H9 (cell line): ENCODE results near the gene TCTA. TPM values are rescaled to one million over a fixed set of nuclear protein-coding genes. Genes with fewer than 3 reads are reported as not detected.

Source experiments
- DNase-seq: peaks from one replicate; pipeline ENCODE4 v3.0.0-alpha.2; 2017
- H2AFZ ChIP-seq: one replicate; pipeline ENCODE4 v1.6.1; 2013; ENCODE audit warnings: mild to moderate bottlenecking, low read length, control low read depth, moderate library complexity
- H2AK5ac ChIP-seq: 2 replicates; pipeline ENCODE4 v1.6.1; 2013; ENCODE audit warnings: low read length, control low read depth, mixed read lengths; ENCODE audit not compliant: insufficient read length
- H2BK120ac ChIP-seq: one replicate; pipeline ENCODE4 v1.6.1; 2013; ENCODE audit warnings: low read depth, mild to moderate bottlenecking, low read length, control low read depth, inconsistent platforms; ENCODE audit not compliant: poor library complexity, severe bottlenecking
- H2BK12ac ChIP-seq: 2 replicates; pipeline ENCODE4 v1.6.1; 2013; ENCODE audit warnings: low read length, control low read depth, mixed read lengths, low read depth; ENCODE audit not compliant: insufficient read length
- H2BK15ac ChIP-seq: 2 replicates; pipeline ENCODE4 v1.6.1; 2013; ENCODE audit warnings: low read depth, low read length, control low read depth
- H2BK20ac ChIP-seq: one replicate; pipeline ENCODE4 v1.6.1; 2013; ENCODE audit warnings: low read depth, mild to moderate bottlenecking, low read length, control low read depth, inconsistent platforms; ENCODE audit not compliant: poor library complexity, severe bottlenecking
- H2BK5ac ChIP-seq: 2 replicates; pipeline ENCODE4 v1.6.1; 2013; ENCODE audit warnings: low read length, control low read depth, mixed read lengths; ENCODE audit not compliant: insufficient read length
- H3K14ac ChIP-seq: 2 replicates; pipeline ENCODE4 v1.6.1; 2013; ENCODE audit warnings: low read length, control low read depth; ENCODE audit not compliant: insufficient read depth
- H3K18ac ChIP-seq: 2 replicates; pipeline ENCODE4 v1.6.1; 2013; ENCODE audit warnings: low read depth, mild to moderate bottlenecking, mixed read lengths, low read length, control low read depth; ENCODE audit not compliant: insufficient read length
- H3K23ac ChIP-seq: 2 replicates; pipeline ENCODE4 v1.6.1; 2013; ENCODE audit warnings: low read length, control low read depth, mixed read lengths, low read depth; ENCODE audit not compliant: insufficient read length
- H3K23me2 ChIP-seq: 2 replicates; pipeline ENCODE4 v1.6.1; 2013; ENCODE audit warnings: low read depth, mild to moderate bottlenecking, mixed read lengths, low read length, control low read depth; ENCODE audit not compliant: insufficient read length, poor library complexity, severe bottlenecking
- H3K27ac ChIP-seq: 2 replicates; pipeline ENCODE4 v1.5.1; 2013; ENCODE audit warnings: low read length, control low read depth, mixed read lengths, low read depth; ENCODE audit not compliant: insufficient read length
- H3K27me3 ChIP-seq: 2 replicates; pipeline ENCODE4 v1.6.1; 2013; ENCODE audit warnings: low read length, control low read depth, inconsistent platforms; ENCODE audit not compliant: insufficient read depth
- H3K4ac ChIP-seq: 2 replicates; pipeline ENCODE4 v1.6.1; 2013; ENCODE audit warnings: low read depth, mild to moderate bottlenecking, control low read depth, inconsistent platforms, low read length, moderate library complexity
- H3K4me1 ChIP-seq: 2 replicates; pipeline ENCODE4 v1.6.1; 2013; ENCODE audit warnings: low read length, control low read depth, inconsistent platforms; ENCODE audit not compliant: insufficient read depth
- H3K4me2 ChIP-seq: 2 replicates; pipeline ENCODE4 v1.6.1; 2013; ENCODE audit warnings: low read length, control low read depth, mixed read lengths; ENCODE audit not compliant: insufficient read length, insufficient read depth
- H3K56ac ChIP-seq: 2 replicates; pipeline ENCODE4 v1.6.1; 2013; ENCODE audit warnings: low read depth, mild to moderate bottlenecking, mixed read lengths, low read length, control low read depth; ENCODE audit not compliant: insufficient read length
- H3K79me1 ChIP-seq: 2 replicates; pipeline ENCODE4 v1.6.1; 2013; ENCODE audit warnings: low read depth, mild to moderate bottlenecking, moderate library complexity, low read length, control low read depth, inconsistent platforms; ENCODE audit not compliant: insufficient read depth, poor library complexity, severe bottlenecking
- H3K79me2 ChIP-seq: 2 replicates; pipeline ENCODE4 v1.6.1; 2013; ENCODE audit warnings: low read length, control low read depth, inconsistent platforms; ENCODE audit not compliant: insufficient read depth
- H3K9ac ChIP-seq: 2 replicates; pipeline ENCODE4 v1.6.1; 2013; ENCODE audit warnings: low read length, control low read depth, mixed read lengths; ENCODE audit not compliant: insufficient read length; ENCODE audit errors: extremely low read depth
- H3K9me3 ChIP-seq: one replicate; pipeline ENCODE4 v1.6.1; 2013; ENCODE audit warnings: low read depth, low read length, inconsistent platforms; ENCODE audit not compliant: control insufficient read depth
- H3T11ph ChIP-seq: one replicate; pipeline ENCODE4 v1.6.1; 2013; ENCODE audit warnings: mild to moderate bottlenecking, low read length, control low read depth, inconsistent platforms
- H4K20me1 ChIP-seq: one replicate; pipeline ENCODE4 v1.6.1; 2013; ENCODE audit not compliant: control insufficient read depth, insufficient read length, insufficient read depth
- H4K5ac ChIP-seq: 2 replicates; pipeline ENCODE4 v1.6.1; 2013; ENCODE audit warnings: low read depth, mild to moderate bottlenecking, mixed read lengths, low read length, control low read depth; ENCODE audit not compliant: insufficient read length
- H4K8ac ChIP-seq: replicated peaks from 2 replicates; pipeline ENCODE4 v1.6.1; 2013; ENCODE audit warnings: low read length, control low read depth, mixed read lengths, low read depth; ENCODE audit not compliant: insufficient read length
- H4K91ac ChIP-seq: 2 replicates; pipeline ENCODE4 v1.6.1; 2013; ENCODE audit warnings: low read depth, mild to moderate bottlenecking, moderate library complexity, mixed read lengths, low read length, control low read depth; ENCODE audit not compliant: insufficient read length
- H3K27ac Mint-ChIP-seq, 3 experiments: 2 replicates in 2 of 3; 3 replicates in 1 of 3; pipeline ENCODE4 v1.8.0; 2020 to 2021; ENCODE audit warnings: mixed read lengths in 3 of 3, mild to moderate bottlenecking in 1 of 3, moderate library complexity in 1 of 3
- H3K27me3 Mint-ChIP-seq: 2 replicates; pipeline ENCODE4 v1.8.0; 2021; ENCODE audit warnings: low read depth, mild to moderate bottlenecking, moderate library complexity, mixed read lengths
- H3K36me3 Mint-ChIP-seq, 3 experiments: 2 replicates in 2 of 3; 3 replicates in 1 of 3; pipeline ENCODE4 v1.8.0; 2020 to 2021; ENCODE audit warnings: low read depth in 3 of 3, mixed read lengths in 3 of 3; ENCODE audit not compliant: insufficient read depth in 1 of 3
- H3K4me1 Mint-ChIP-seq, 2 experiments: 2 replicates each; pipeline ENCODE4 v1.8.0; 2020; ENCODE audit warnings: mixed read lengths in 2 of 2
- H3K4me3 Mint-ChIP-seq, 2 experiments: 2 replicates in 1 of 2; 3 replicates in 1 of 2; pipeline ENCODE4 v1.8.0; 2020 to 2021; ENCODE audit warnings: mild to moderate bottlenecking in 2 of 2, mixed read lengths in 2 of 2, moderate library complexity in 1 of 2
- H3K9me3 Mint-ChIP-seq, 2 experiments: 2 replicates in 1 of 2; 3 replicates in 1 of 2; pipeline ENCODE4 v1.8.0; 2020; ENCODE audit warnings: mild to moderate bottlenecking in 2 of 2, mixed read lengths in 2 of 2, moderate library complexity in 1 of 2
- CTCF ChIP-seq: fragments of 200-600 bp; sonication (generic); conservative IDR thresholded peaks from 3 replicates; pipeline ENCODE4 v1.8.0; 2021; ENCODE audit warnings: antibody characterized with exemption, mild to moderate bottlenecking
- WGBS: extraction: QIAGEN DNeasy Blood & Tissue Kit; methylation state at CpG from one replicate; pipeline ENCODE4 v1.1.7; 2013; ENCODE audit warnings: missing lambda C conversion rate, low lambda C conversion rate, mixed read lengths; ENCODE audit not compliant: insufficient read length; ENCODE audit errors: extremely low coverage; 5-methylcytosine and 5-hydroxymethylcytosine counted together
- total RNA-seq: library from RNA; stranded (reverse); gene quantifications from 2 replicates; pipeline ENCODE4 v1.2.1, GENCODE V29; 2021

The TCTA gene
- total RNA-seq, 1 experiment from 2014 or later, result 11.2 TPM

GRCh38 chr3:49428752-49429080 lies 16.5 kb downstream of the TCTA start:
- Histone ChIP-seq H4K5ac (no peak overlapping the region), H3K4me1 (no peaks in the 10 kb centered on the region), H4K20me1 (no peaks in the 10 kb centered on the region), H2AK5ac (no peak overlapping the region), H2BK20ac (no peak overlapping the region), H2BK15ac (no peak overlapping the region), H4K8ac (no peak overlapping the region), H3K79me2 (no peaks in the 10 kb centered on the region), H2BK12ac (no peak overlapping the region), H3K79me1 (no peaks in the 10 kb centered on the region), H3K23me2 (peaks cover 6% of the 10 kb centered on the region), H3K27ac (no peak overlapping the region), H2BK5ac (no peak overlapping the region), H3K9ac (peak overlapping the region; percentile 34), H2BK120ac (no peak overlapping the region), H3K18ac (no peak overlapping the region), H3K4me2 (peak overlapping the region; percentile 63), H3K27me3 (no peaks in the 10 kb centered on the region), H3K56ac (no peak overlapping the region), H2AFZ (no peak overlapping the region), H3K9me3 (no peaks in the 10 kb centered on the region), H3K23ac (no peak overlapping the region), H3T11ph (no peak overlapping the region), H3K4ac (no peak overlapping the region), H3K14ac (no peak overlapping the region), H4K91ac (no peak overlapping the region)
- Mint-ChIP-seq H3K9me3 (no peaks in the 10 kb centered on the region), H3K4me3 (peak overlapping the region; percentile 78 to 95), H3K27ac (no peak overlapping the region), H3K36me3 (peaks cover 0 to 11% (median 10%) of the 10 kb centered on the region in 3 experiments; a peak in 4 of 7 replicates), H3K27me3 (no peaks in the 10 kb centered on the region; the same call in 1 of the 2 replicates), H3K4me1 (peaks cover 2 to 4% of the 10 kb centered on the region in 2 experiments; a peak in 3 of 4 replicates)
- 0 out of 3 replicates have a peak, but pooled peaks have one; percentile 12 for TF ChIP-seq CTCF
- DNase-seq, result no peak
- WGBS, result no CpG with 5 or more reads among the region's 9 CpGs
